DND-41 (cell line): ENCODE measurements around the gene AUTS2.

Source experiments
- ATAC-seq: fragments of 200-7000 bp; cut with Tn5 transposase; 3 replicates; pipeline ENCODE4 v1.9.1; 2021; ENCODE audit warnings: low read depth; ENCODE audit not compliant: insufficient read depth
- DNase-seq: peaks from one replicate; pipeline ENCODE4 v3.0.0-alpha.2; 2020
- H2AFZ ChIP-seq: 2 replicates; pipeline ENCODE4 v1.6.0; 2012; ENCODE audit warnings: low read depth, low read length
- H3K27ac ChIP-seq: 2 replicates; pipeline ENCODE4 v1.5.1; 2012; ENCODE audit warnings: low read length, inconsistent platforms
- H3K27me3 ChIP-seq: fragments of 200-600 bp; sonication (generic); 2 replicates; pipeline ENCODE4 v1.6.0; 2012; ENCODE audit warnings: low read length, mild to moderate bottlenecking, inconsistent platforms; ENCODE audit not compliant: insufficient read depth, poor library complexity
- H3K36me3 ChIP-seq: 2 replicates; pipeline ENCODE4 v1.5.1; 2012; ENCODE audit warnings: low read length, inconsistent platforms; ENCODE audit not compliant: insufficient read depth
- H3K4me1 ChIP-seq: 2 replicates; pipeline ENCODE4 v1.5.1; 2012; ENCODE audit warnings: mild to moderate bottlenecking, low read length; ENCODE audit not compliant: insufficient read depth
- H3K4me2 ChIP-seq: 2 replicates; pipeline ENCODE4 v1.6.0; 2012; ENCODE audit warnings: mild to moderate bottlenecking, moderate library complexity, low read length, inconsistent platforms; ENCODE audit not compliant: insufficient read depth
- H3K4me3 ChIP-seq, 2 experiments: fragments of 200-600 bp in 1 of 2; shearing (Covaris generic) in 1 of 2; 2 replicates each; pipeline ENCODE4 v1.5.1; 2012 to 2016; ENCODE audit warnings: inconsistent platforms in 2 of 2, low read length in 2 of 2, mild to moderate bottlenecking in 2 of 2, low read depth in 1 of 2, moderate library complexity in 1 of 2
- H3K79me2 ChIP-seq: 2 replicates; pipeline ENCODE4 v1.6.0; 2012; ENCODE audit warnings: low read length, inconsistent platforms; ENCODE audit not compliant: insufficient read depth
- H3K9ac ChIP-seq: 2 replicates; pipeline ENCODE4 v1.6.0; 2012; ENCODE audit warnings: low read depth, mild to moderate bottlenecking, inconsistent platforms, low read length, moderate library complexity
- H3K9me3 ChIP-seq: 2 replicates; pipeline ENCODE4 v1.5.1; 2012; ENCODE audit warnings: low read length, moderate library complexity, mild to moderate bottlenecking, inconsistent platforms; ENCODE audit not compliant: insufficient read depth, severe bottlenecking
- H4K20me1 ChIP-seq: 2 replicates; pipeline ENCODE4 v1.6.0; 2012; ENCODE audit warnings: low read length; ENCODE audit not compliant: insufficient read depth
- EZH2 ChIP-seq: IDR thresholded peaks from 3 replicates; pipeline ENCODE4 v1.6.1; 2012; ENCODE audit warnings: borderline replicate concordance, low read depth, mild to moderate bottlenecking, moderate library complexity, low read length, inconsistent platforms; ENCODE audit not compliant: severe bottlenecking
- TF ChIP-seq, protein P1 (sequence below): IDR thresholded peaks from 2 replicates; pipeline ENCODE4 v1.5.1; 2012; ENCODE audit warnings: borderline replicate concordance, low read length, moderate library complexity, mild to moderate bottlenecking; ENCODE audit not compliant: poor library complexity, severe bottlenecking; ENCODE audit errors: extremely low read depth

AUTS2 gene

DNA sequence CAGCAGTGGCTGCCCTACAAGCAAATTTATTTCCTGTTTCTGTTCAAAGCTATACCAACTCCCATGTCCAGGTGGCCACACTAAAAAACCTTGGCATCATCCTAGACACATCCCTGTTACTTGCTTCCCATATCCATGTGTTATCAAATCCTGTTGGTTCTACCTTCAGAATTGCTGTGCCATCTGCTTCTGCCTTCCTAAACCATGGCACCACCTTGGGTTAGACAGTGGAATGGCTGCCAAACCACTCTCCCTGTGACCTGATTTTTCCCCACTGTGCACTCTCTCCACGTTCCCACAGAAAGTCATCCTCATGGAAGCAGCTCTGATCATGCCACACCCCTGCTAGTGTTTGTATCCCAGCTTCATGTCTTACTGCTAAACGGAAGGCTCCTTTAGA, 836.1 kb downstream of the AUTS2 start:
- Histone ChIP-seq H3K4me1 (peaks cover 11% of the 10 kb centered on the region), H3K79me2 (no peaks in the 10 kb centered on the region), H4K20me1 (no peaks in the 10 kb centered on the region; the same call in 1 of the 2 replicates), H3K4me2 (no peak overlapping the region), H3K9ac (no peak overlapping the region), H3K36me3 (no peaks in the 10 kb centered on the region), H3K27ac (no peak overlapping the region), H3K4me3 (no peak overlapping the region), H3K27me3 (no peaks in the 10 kb centered on the region), H3K9me3 (no peaks in the 10 kb centered on the region), H2AFZ (no peak overlapping the region)
- DNase-seq (no peak), ATAC-seq (no peak; the same call in 2 of the 3 replicates)
- no peak for TF ChIP-seq EZH2
- TF ChIP-seq, protein P1, sequence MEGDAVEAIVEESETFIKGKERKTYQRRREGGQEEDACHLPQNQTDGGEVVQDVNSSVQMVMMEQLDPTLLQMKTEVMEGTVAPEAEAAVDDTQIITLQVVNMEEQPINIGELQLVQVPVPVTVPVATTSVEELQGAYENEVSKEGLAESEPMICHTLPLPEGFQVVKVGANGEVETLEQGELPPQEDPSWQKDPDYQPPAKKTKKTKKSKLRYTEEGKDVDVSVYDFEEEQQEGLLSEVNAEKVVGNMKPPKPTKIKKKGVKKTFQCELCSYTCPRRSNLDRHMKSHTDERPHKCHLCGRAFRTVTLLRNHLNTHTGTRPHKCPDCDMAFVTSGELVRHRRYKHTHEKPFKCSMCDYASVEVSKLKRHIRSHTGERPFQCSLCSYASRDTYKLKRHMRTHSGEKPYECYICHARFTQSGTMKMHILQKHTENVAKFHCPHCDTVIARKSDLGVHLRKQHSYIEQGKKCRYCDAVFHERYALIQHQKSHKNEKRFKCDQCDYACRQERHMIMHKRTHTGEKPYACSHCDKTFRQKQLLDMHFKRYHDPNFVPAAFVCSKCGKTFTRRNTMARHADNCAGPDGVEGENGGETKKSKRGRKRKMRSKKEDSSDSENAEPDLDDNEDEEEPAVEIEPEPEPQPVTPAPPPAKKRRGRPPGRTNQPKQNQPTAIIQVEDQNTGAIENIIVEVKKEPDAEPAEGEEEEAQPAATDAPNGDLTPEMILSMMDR: peak; percentile 42

DNA sequence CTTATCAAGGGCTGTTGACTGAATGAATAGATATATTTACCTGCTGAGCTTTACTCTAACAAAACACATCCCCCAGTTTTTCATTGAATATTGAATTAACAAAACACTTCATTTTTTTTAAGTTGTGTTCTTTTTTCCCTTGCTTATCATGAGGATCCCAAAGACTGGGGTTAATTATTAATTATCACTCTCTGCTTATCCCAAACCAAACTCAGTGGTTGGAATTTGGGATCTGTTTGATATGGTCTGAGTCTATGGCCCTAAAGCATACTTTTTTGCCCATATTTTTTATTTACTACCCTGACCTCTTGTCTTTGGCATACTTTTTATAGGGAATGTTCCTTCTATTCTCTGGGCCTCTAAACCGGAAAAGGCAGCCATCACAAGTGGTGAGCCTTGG, 836.5 kb downstream of the AUTS2 start:
- Histone ChIP-seq H3K4me2 (no peak overlapping the region), H3K9ac (no peak overlapping the region), H2AFZ (no peak overlapping the region), H3K79me2 (no peaks in the 10 kb centered on the region), H3K9me3 (no peaks in the 10 kb centered on the region), H3K4me3 (no peak overlapping the region), H3K4me1 (peaks cover 11% of the 10 kb centered on the region), H3K27me3 (no peaks in the 10 kb centered on the region), H3K27ac (no peak overlapping the region), H4K20me1 (no peaks in the 10 kb centered on the region; the same call in 1 of the 2 replicates), H3K36me3 (no peaks in the 10 kb centered on the region)
- no peak for ATAC-seq
- TF ChIP-seq EZH2: no peak
- DNase-seq: no peak

DNA sequence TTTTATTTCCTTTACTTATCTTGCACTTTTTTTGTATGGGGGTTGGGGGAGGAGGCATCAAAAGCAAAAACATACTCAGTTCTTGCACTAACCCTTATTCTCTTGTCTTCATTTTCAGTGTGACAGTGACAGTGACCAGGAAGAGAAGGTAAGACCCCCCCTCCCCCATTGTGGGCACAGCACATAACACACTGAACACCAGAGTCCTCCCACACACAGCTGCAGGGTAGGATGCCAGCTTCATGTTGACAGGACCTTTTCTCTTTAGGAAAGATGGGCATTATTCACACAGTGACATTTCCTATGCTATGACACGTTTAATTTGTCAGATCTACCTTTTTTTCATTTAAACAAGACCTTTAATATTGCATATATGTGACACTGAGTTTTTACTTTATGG, 837.4 kb downstream of the AUTS2 start:
- H3K4me2 ChIP-seq: no peak overlapping the region
- H3K4me1 ChIP-seq: peaks cover 11% of the 10 kb centered on the region

DNA sequence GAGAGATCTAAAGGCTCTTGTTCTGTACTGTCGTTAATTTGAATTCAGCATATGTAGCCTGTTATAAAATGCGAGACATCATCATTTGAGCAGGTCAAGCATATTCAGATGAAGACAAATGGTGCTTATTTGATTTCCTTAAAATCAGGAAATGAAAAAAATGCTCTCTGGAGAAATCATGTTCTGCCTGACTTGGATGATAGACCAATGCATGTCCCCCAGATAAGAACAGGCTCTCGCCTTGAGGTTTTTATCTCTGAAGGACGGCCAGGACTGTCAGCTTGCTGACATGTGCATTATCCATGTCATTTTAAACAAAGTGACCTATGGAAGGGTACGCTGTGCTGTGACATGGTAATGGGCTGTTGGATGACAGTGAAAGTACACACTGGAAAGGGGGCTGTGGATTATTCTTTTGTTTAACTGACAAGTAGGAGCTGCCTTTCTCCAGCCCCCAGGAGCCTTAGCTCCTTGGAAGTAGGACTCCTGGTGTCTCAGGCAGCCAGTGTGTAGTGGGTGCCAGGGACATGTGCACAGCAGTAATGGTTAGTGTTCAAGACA, 838.6 kb downstream of the AUTS2 start:
- Histone ChIP-seq H4K20me1 (no peaks in the 10 kb centered on the region; the same call in 1 of the 2 replicates), H3K27ac (no peak overlapping the region), H3K4me1 (peaks cover 11% of the 10 kb centered on the region), H2AFZ (no peak overlapping the region), H3K4me2 (no peak overlapping the region), H3K36me3 (no peaks in the 10 kb centered on the region), H3K9me3 (no peaks in the 10 kb centered on the region), H3K27me3 (no peaks in the 10 kb centered on the region), H3K4me3 (no peak overlapping the region), H3K9ac (no peak overlapping the region), H3K79me2 (no peaks in the 10 kb centered on the region)
- no peak for ATAC-seq
- DNase-seq: no peak
- TF ChIP-seq EZH2: no peak
- TF ChIP-seq, protein P1: no peak

More for the DNA sequence above, 837.4 kb downstream of the AUTS2 start:
- H3K27ac ChIP-seq: no peak overlapping the region
- H4K20me1 ChIP-seq: no peaks in the 10 kb centered on the region; the same call in 1 of the 2 replicates
- no peaks in the 10 kb centered on the region for H3K9me3 ChIP-seq
- ATAC-seq (peak; percentile 75), DNase-seq (peak; percentile 42)
- H3K27me3 ChIP-seq: no peaks in the 10 kb centered on the region
- H2AFZ ChIP-seq: no peak overlapping the region
- TF ChIP-seq EZH2: no peak
- TF ChIP-seq, protein P1: no peak
- H3K4me3 ChIP-seq: no peak overlapping the region
- H3K79me2 ChIP-seq: no peaks in the 10 kb centered on the region
- H3K36me3 ChIP-seq: no peaks in the 10 kb centered on the region
- H3K9ac ChIP-seq: no peak overlapping the region
